CD4-positive, CD25-positive, alpha-beta regulatory T cell (primary cell): ENCODE measurements around the gene HNRNPUL1. TPM values are rescaled to one million over a fixed set of nuclear protein-coding genes. Genes with fewer than 3 reads are reported as not detected.
A peak's percentile ranks its signal among the peaks of the same experiment; 100 is the strongest.

Experiments
- ATAC-seq, 2 donors: fragments of 150-1000 bp; cut with Tn5 transposase; one replicate each; pipeline ENCODE4 v1.10.0; 2021; ENCODE audit warnings: low read depth in 2 of 2, moderate number of reproducible peaks in 2 of 2, moderate library complexity in 1 of 2
- DNase-seq, 3 donors: peaks; one replicate each; pipeline versions ENCODE4 v3.0.0 to v3.0.0-alpha.2; 2012 to 2022; ENCODE audit warnings: mixed read lengths in 1 of 3
- H3K27ac ChIP-seq: one replicate; pipeline ENCODE4 v1.7.0; 2013; ENCODE audit warnings: mild to moderate bottlenecking, low read length; ENCODE audit not compliant: insufficient read depth, poor library complexity, severe bottlenecking
- H3K27me3 ChIP-seq: one replicate; pipeline ENCODE4 v1.7.0; 2013; ENCODE audit warnings: low read length; ENCODE audit not compliant: control insufficient read depth, insufficient read depth
- H3K36me3 ChIP-seq: one replicate; pipeline ENCODE4 v1.7.0; 2013; ENCODE audit warnings: mild to moderate bottlenecking, low read length, moderate library complexity; ENCODE audit not compliant: control insufficient read depth, insufficient read depth
- H3K4me1 ChIP-seq: 2 replicates; pipeline ENCODE4 v1.7.0; 2013; ENCODE audit warnings: mild to moderate bottlenecking, low read length; ENCODE audit not compliant: insufficient read depth, control insufficient read depth, poor library complexity, severe bottlenecking
- H3K4me3 ChIP-seq: one replicate; pipeline ENCODE4 v1.7.0; 2013; ENCODE audit warnings: low read depth, mild to moderate bottlenecking, low read length, moderate library complexity
- H3K9me3 ChIP-seq, 2 experiments: 1 replicate in 1 of 2; 2 replicates in 1 of 2; pipeline ENCODE4 v1.7.0; 2013; ENCODE audit warnings: low read length in 2 of 2, mild to moderate bottlenecking in 1 of 2, moderate library complexity in 1 of 2; ENCODE audit not compliant: control insufficient read depth in 2 of 2
- H3K27ac Mint-ChIP-seq, 3 donors: one replicate each; pipeline ENCODE4 v1.8.0; 2020 to 2022; ENCODE audit warnings: mild to moderate bottlenecking in 3 of 3, mixed read lengths in 3 of 3, moderate library complexity in 2 of 3
- H3K27me3 Mint-ChIP-seq: one replicate; pipeline ENCODE4 v1.8.0; 2022; ENCODE audit warnings: mild to moderate bottlenecking, mixed read lengths
- H3K36me3 Mint-ChIP-seq: one replicate; pipeline ENCODE4 v1.8.0; 2020; ENCODE audit warnings: mixed read lengths
- H3K4me1 Mint-ChIP-seq, 4 donors: one replicate each; pipeline ENCODE4 v1.8.0; 2020 to 2022; ENCODE audit warnings: mixed read lengths in 4 of 4, mild to moderate bottlenecking in 1 of 4
- H3K4me3 Mint-ChIP-seq, 4 donors: one replicate each; pipeline ENCODE4 v1.8.0; 2020 to 2022; ENCODE audit warnings: mild to moderate bottlenecking in 4 of 4, mixed read lengths in 4 of 4, moderate library complexity in 3 of 4
- H3K9me3 Mint-ChIP-seq, 7 donors: one replicate each; pipeline ENCODE4 v1.8.0; 2020 to 2022; ENCODE audit warnings: mixed read lengths in 7 of 7, mild to moderate bottlenecking in 3 of 7, moderate library complexity in 2 of 7
- polyA plus RNA-seq, 4 donors: library from polyadenylated mRNA; unstranded; fragments of 300-500 nt; fragmentation: Illumina TruSeq; gene quantifications; one replicate each; pipeline ENCODE4 v1.2.3, GENCODE V29; 2021
- total RNA-seq: library from RNA; stranded (reverse); gene quantifications from one replicate; pipeline ENCODE4 v1.2.3, GENCODE V29; 2022

HNRNPUL1 gene
- total and polyA plus RNA-seq, 5 donors from 2014 or later: 39.3 to 354 (median 50.4) TPM

- Histone ChIP-seq H3K4me3 (peak overlapping the region; percentile 98), H3K27ac (peak overlapping the region; percentile 97), H3K9me3 (no peaks in the 10 kb centered on the region), H3K36me3 (peaks cover 24% of the 10 kb centered on the region), H3K27me3 (no peaks in the 10 kb centered on the region), H3K4me1 (peaks cover 58% of the 10 kb centered on the region)
- peak overlapping the region in 1 of 3 donors; percentile 100 for H3K27ac Mint-ChIP-seq
- peaks cover 11 to 78% (median 54%) of the 10 kb centered on the region in 4 donors for H3K4me1 Mint-ChIP-seq
- H3K4me3 Mint-ChIP-seq: peak overlapping the region; percentile 97 to 98 (median 98)
- no peak for DNase-seq
- ATAC-seq: no peak
- H3K9me3 Mint-ChIP-seq: peaks cover 0 to 2% (median 0%) of the 10 kb centered on the region in 7 donors
- peaks cover 24% of the 10 kb centered on the region for H3K36me3 Mint-ChIP-seq
- H3K27me3 Mint-ChIP-seq: peaks cover 4% of the 10 kb centered on the region
These were observed 46.9 kb downstream of the HNRNPUL1 start for GRCh38 chr19:41311072-41311471.

- H3K27ac Mint-ChIP-seq: peak overlapping the region; percentile 36 to 75 (median 52)
- DNase-seq (no peak), ATAC-seq (no peak)
- no peaks in the 10 kb centered on the region for H3K9me3 ChIP-seq
- H3K27me3 ChIP-seq: no peaks in the 10 kb centered on the region
- peaks cover 11 to 75% (median 52%) of the 10 kb centered on the region in 4 donors for H3K4me1 Mint-ChIP-seq
- H3K4me3 ChIP-seq: no peak overlapping the region
- H3K27me3 Mint-ChIP-seq: peaks cover 4% of the 10 kb centered on the region
- H3K4me3 Mint-ChIP-seq: peak overlapping the region; percentile 97 to 98 (median 98)
- H3K27ac ChIP-seq: no peak overlapping the region
- H3K36me3 Mint-ChIP-seq: peaks cover 27% of the 10 kb centered on the region
- H3K9me3 Mint-ChIP-seq: peaks cover 0 to 2% (median 0%) of the 10 kb centered on the region in 7 donors
- peaks cover 24% of the 10 kb centered on the region for H3K36me3 ChIP-seq
- H3K4me1 ChIP-seq: peaks cover 53% of the 10 kb centered on the region
These were observed 47.4 kb downstream of the HNRNPUL1 start for GRCh38 chr19:41311613-41312012.

DNA sequence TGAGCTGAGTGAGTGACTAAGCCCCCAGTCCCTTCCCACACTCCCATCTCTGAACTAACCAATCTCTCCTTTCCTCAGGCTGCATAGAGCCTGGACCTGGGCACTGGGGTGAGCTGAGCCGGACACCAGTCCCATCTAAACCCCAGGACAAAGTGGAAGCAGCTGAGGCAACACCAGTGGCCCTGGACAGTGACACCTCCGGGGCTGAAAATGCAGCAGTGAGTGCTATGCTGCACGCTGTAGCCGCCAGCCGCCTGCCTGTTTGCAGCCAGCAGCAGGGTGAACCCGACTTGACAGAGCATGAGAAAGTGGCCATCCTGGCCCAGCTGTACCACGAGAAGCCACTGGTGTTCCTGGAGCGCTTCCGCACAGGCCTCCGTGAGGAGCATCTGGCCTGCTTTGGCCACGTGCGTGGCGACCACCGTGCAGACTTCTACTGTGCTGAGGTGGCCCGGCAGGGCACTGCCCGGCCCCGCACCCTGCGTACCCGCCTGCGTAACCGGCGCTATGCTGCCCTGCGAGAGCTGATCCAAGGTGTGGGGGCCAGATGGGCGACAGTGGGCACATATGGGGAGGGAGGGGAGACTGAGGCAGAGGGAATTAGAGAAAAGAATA lies 52.2 kb downstream of the HNRNPUL1 start:
- Histone ChIP-seq H3K4me3 (no peak overlapping the region), H3K9me3 (no peaks in the 10 kb centered on the region), H3K4me1 (peaks cover 8% of the 10 kb centered on the region), H3K27me3 (no peaks in the 10 kb centered on the region), H3K36me3 (peaks cover 63% of the 10 kb centered on the region), H3K27ac (no peak overlapping the region)
- Mint-ChIP-seq H3K27ac (peak overlapping the region in 1 of 3 donors; percentile 60), H3K27me3 (no peaks in the 10 kb centered on the region), H3K9me3 (no peaks in the 10 kb centered on the region), H3K4me1 (peaks cover 4 to 45% (median 34%) of the 10 kb centered on the region in 4 donors), H3K4me3 (peak overlapping the region in 2 of 4 donors; percentile 33 to 73), H3K36me3 (peaks cover 30% of the 10 kb centered on the region)
- no peak for ATAC-seq
- DNase-seq: no peak

- H3K27ac Mint-ChIP-seq: peak overlapping the region; percentile 54 to 75 (median 63)
- H3K4me3 ChIP-seq: no peak overlapping the region
- DNase-seq (no peak), ATAC-seq (no peak)
- no peaks in the 10 kb centered on the region for H3K27me3 Mint-ChIP-seq
- H3K4me1 Mint-ChIP-seq: peaks cover 4 to 29% (median 20%) of the 10 kb centered on the region in 4 donors
- peaks cover 62% of the 10 kb centered on the region for H3K36me3 ChIP-seq
- no peaks in the 10 kb centered on the region for H3K27me3 ChIP-seq
- no peaks in the 10 kb centered on the region for H3K9me3 ChIP-seq
- no peak overlapping the region for H3K27ac ChIP-seq
- no peaks in the 10 kb centered on the region for H3K4me1 ChIP-seq
- peak overlapping the region in 1 of 4 donors; percentile 70 for H3K4me3 Mint-ChIP-seq
- peaks cover 28% of the 10 kb centered on the region for H3K36me3 Mint-ChIP-seq
- no peaks in the 10 kb centered on the region for H3K9me3 Mint-ChIP-seq
These were observed 54.7 kb downstream of the HNRNPUL1 start for GRCh38 chr19:41318696-41319499.

DNA sequence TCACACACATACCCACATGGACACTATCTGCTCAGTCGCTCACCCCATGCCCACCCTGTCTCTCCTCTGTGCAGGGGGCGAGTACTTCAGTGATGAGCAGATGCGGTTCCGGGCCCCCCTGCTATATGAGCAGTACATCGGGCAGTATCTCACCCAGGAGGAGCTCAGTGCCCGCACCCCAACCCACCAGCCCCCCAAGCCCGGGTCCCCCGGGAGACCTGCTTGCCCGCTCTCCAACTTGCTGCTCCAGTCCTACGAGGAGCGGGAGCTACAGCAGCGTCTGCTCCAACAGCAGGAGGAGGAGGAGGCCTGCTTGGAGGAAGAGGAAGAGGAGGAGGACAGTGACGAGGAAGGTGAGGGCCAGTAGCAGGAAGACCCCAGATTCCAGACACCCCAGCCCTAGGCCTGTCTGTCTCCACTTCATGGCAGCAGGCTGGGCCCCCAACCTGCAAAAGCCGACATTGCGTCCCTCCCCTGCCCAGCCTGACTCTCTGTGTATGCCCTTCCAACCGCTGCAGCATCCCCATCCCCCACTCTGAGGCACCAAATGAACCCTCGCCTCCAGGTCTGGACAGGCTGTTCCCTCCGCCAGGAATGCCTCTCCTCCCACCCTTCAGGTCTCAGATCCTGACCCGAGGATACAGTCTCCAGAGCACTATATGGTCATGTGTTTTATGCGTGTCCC lies 55.5 kb downstream of the HNRNPUL1 start:
- peaks cover 68% of the 10 kb centered on the region for H3K36me3 ChIP-seq
- peaks cover 24% of the 10 kb centered on the region for H3K36me3 Mint-ChIP-seq

DNA sequence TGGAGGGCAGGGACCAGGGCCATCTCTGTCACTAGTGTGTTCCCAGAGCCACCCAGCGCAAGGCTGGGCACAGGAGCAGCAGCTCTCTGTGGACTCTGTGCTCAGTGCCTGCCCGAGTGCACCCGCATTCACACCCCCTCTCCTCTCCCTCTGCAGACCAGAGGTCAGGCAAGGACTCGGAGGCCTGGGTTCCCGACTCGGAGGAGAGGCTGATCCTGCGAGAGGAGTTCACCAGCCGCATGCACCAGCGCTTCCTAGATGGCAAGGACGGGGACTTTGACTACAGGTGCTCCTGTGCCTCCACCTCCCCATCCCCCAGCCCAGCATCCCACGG lies 56.0 kb downstream of the HNRNPUL1 start:
- H3K9me3 ChIP-seq: no peaks in the 10 kb centered on the region
- H3K27me3 ChIP-seq: no peaks in the 10 kb centered on the region
- no peak overlapping the region for H3K27ac Mint-ChIP-seq
- no peak overlapping the region for H3K4me3 Mint-ChIP-seq
- H3K36me3 Mint-ChIP-seq: peaks cover 24% of the 10 kb centered on the region
- no peaks in the 10 kb centered on the region for H3K4me1 ChIP-seq
- no peak overlapping the region for H3K27ac ChIP-seq
- ATAC-seq (no peak), DNase-seq (no peak)
- H3K4me1 Mint-ChIP-seq: peaks cover 4 to 38% (median 27%) of the 10 kb centered on the region in 4 donors
- H3K4me3 ChIP-seq: no peak overlapping the region
- H3K9me3 Mint-ChIP-seq: no peaks in the 10 kb centered on the region
- H3K36me3 ChIP-seq: peaks cover 68% of the 10 kb centered on the region
- no peaks in the 10 kb centered on the region for H3K27me3 Mint-ChIP-seq

More for the DNA sequence above, 55.5 kb downstream of the HNRNPUL1 start:
- Histone ChIP-seq H3K27ac (no peak overlapping the region), H3K27me3 (no peaks in the 10 kb centered on the region), H3K4me1 (no peaks in the 10 kb centered on the region), H3K4me3 (no peak overlapping the region), H3K9me3 (no peaks in the 10 kb centered on the region)
- Mint-ChIP-seq H3K27ac (peak overlapping the region in 1 of 3 donors; percentile 75), H3K27me3 (no peaks in the 10 kb centered on the region), H3K9me3 (no peaks in the 10 kb centered on the region), H3K4me1 (peaks cover 4 to 36% (median 24%) of the 10 kb centered on the region in 4 donors), H3K4me3 (peak overlapping the region in 1 of 4 donors; percentile 70)
- DNase-seq (no peak), ATAC-seq (no peak)

DNA sequence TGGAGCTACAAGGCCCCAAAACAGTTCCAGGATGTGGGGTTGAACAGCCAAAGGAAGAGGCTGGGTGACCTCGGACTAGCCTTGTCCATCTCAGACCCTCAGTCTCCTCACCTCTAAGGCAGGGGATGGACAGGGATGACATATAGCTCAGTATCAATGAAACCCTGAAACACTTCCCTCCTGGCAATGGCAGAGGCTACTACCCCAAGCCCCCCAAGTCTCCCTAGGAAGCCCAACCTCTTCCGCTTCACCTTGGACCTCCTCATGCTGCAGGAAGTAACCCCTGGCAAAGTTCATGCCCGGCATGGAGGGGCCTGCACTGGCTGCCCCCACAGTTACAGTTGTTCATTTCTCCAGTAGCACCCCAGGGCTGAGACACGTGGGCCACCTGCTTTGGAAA lies 56.4 kb downstream of the HNRNPUL1 start:
- no peak for ATAC-seq

More for the DNA sequence above, 56.4 kb downstream of the HNRNPUL1 start:
- peaks cover 68% of the 10 kb centered on the region for H3K36me3 ChIP-seq
- H3K9me3 Mint-ChIP-seq: no peaks in the 10 kb centered on the region
- H3K27ac ChIP-seq: no peak overlapping the region
- H3K9me3 ChIP-seq: no peaks in the 10 kb centered on the region
- H3K4me1 Mint-ChIP-seq: peaks cover 4 to 42% (median 27%) of the 10 kb centered on the region in 4 donors
- peaks cover under 1% of the 10 kb centered on the region for H3K4me1 ChIP-seq
- H3K27me3 Mint-ChIP-seq: no peaks in the 10 kb centered on the region
- no peaks in the 10 kb centered on the region for H3K27me3 ChIP-seq
- H3K27ac Mint-ChIP-seq: no peak overlapping the region
- H3K4me3 ChIP-seq: no peak overlapping the region
- DNase-seq: no peak
- H3K36me3 Mint-ChIP-seq: peaks cover 24% of the 10 kb centered on the region
- no peak overlapping the region for H3K4me3 Mint-ChIP-seq
